WTC11 (cell line): ENCODE data around the gene F2RL2. TPM values are rescaled to one million over a fixed set of nuclear protein-coding genes. Genes with fewer than 3 reads are reported as not detected.

ENCODE experiments used
- ATAC-seq: fragments of 200-7000 bp; cut with Tn5 transposase; 2 replicates; pipeline ENCODE4 v1.10.0; 2021; ENCODE audit warnings: mild to moderate bottlenecking, moderate library complexity
- CTCF ChIA-PET: fragments of 300-600 bp; sonication (Branson Sonifier 250); formaldehyde crosslinking; loops from one replicate; lab custom pipeline; 2021; ENCODE audit warnings: antibody characterized with exemption; lab: Charles Lee
- POLR2A ChIA-PET: fragments of 350-600 bp; sonication (Branson Sonifier 250); formaldehyde crosslinking; loops from one replicate; lab custom pipeline; 2021; ENCODE audit warnings: antibody characterized with exemption; lab: Charles Lee
- DNase-seq: peaks from one replicate; pipeline ENCODE4 v3.0.0; 2021; ENCODE audit warnings: low spot score
- H3K27ac Mint-ChIP-seq: 2 replicates; pipeline ENCODE4 v1.8.0; 2021; ENCODE audit warnings: mixed read lengths
- H3K27me3 Mint-ChIP-seq: 2 replicates; pipeline ENCODE4 v1.8.0; 2021; ENCODE audit warnings: low read depth, mild to moderate bottlenecking, moderate library complexity, mixed read lengths
- H3K36me3 Mint-ChIP-seq: 2 replicates; pipeline ENCODE4 v1.8.0; 2021; ENCODE audit warnings: mixed read lengths
- H3K4me1 Mint-ChIP-seq: 2 replicates; pipeline ENCODE4 v1.8.0; 2022; ENCODE audit warnings: mixed read lengths
- H3K4me3 Mint-ChIP-seq: 2 replicates; pipeline ENCODE4 v1.8.0; 2021; ENCODE audit warnings: mild to moderate bottlenecking, moderate library complexity, mixed read lengths
- H3K9me3 Mint-ChIP-seq: 2 replicates; pipeline ENCODE4 v1.8.0; 2021; ENCODE audit warnings: mixed read lengths
- CREB1 ChIP-seq: sonication (generic); formaldehyde crosslinking; IDR thresholded peaks from 2 replicates; pipeline ENCODE4 v1.8.0; 2023; ENCODE audit warnings: mild to moderate bottlenecking, missing genetic modification reagents
- ELF4 ChIP-seq: sonication (generic); formaldehyde crosslinking; IDR thresholded peaks from 2 replicates; pipeline ENCODE4 v1.8.1; 2022; ENCODE audit warnings: low read depth, mild to moderate bottlenecking, moderate library complexity, missing genetic modification reagents
- ETV6 ChIP-seq: sonication (generic); formaldehyde crosslinking; IDR thresholded peaks from 2 replicates; pipeline ENCODE4 v1.8.1; 2022; ENCODE audit warnings: mild to moderate bottlenecking, missing genetic modification reagents
- GTF2I ChIP-seq: fragments of 250-450 bp; sonication (Bioruptor Pico); conservative IDR thresholded peaks from 2 replicates; pipeline ENCODE4 v1.4.0; 2021; ENCODE audit warnings: mild to moderate bottlenecking
- HMGA2 ChIP-seq: fragments of 250-450 bp; sonication (Bioruptor Pico); IDR thresholded peaks from 2 replicates; pipeline ENCODE4 v1.4.0; 2021; ENCODE audit warnings: mild to moderate bottlenecking, moderate library complexity
- IRF1 ChIP-seq: sonication (generic); formaldehyde crosslinking; IDR thresholded peaks from 2 replicates; pipeline ENCODE4 v1.8.0; 2023; ENCODE audit warnings: missing genetic modification reagents
- JUN ChIP-seq: sonication (generic); formaldehyde crosslinking; IDR thresholded peaks from 2 replicates; pipeline ENCODE4 v1.8.0; 2023; ENCODE audit warnings: mild to moderate bottlenecking, missing genetic modification reagents
- MLX ChIP-seq: sonication (generic); formaldehyde crosslinking; IDR thresholded peaks from 2 replicates; pipeline ENCODE4 v1.8.1; 2023; ENCODE audit warnings: mild to moderate bottlenecking, missing genetic modification reagents, moderate library complexity
- NFATC4 ChIP-seq: fragments of 250-450 bp; sonication (Bioruptor Pico); IDR thresholded peaks from 2 replicates; pipeline ENCODE4 v1.9.0; 2021; ENCODE audit warnings: mild to moderate bottlenecking
- NFE2L1 ChIP-seq: sonication (generic); formaldehyde crosslinking; IDR thresholded peaks from 2 replicates; pipeline ENCODE4 v1.8.1; 2023; ENCODE audit warnings: missing genetic modification reagents
- NR2C2 ChIP-seq: sonication (generic); formaldehyde crosslinking; IDR thresholded peaks from 2 replicates; pipeline ENCODE4 v1.8.0; 2022; ENCODE audit warnings: mild to moderate bottlenecking, missing genetic modification reagents
- PRRX2 ChIP-seq: fragments of 250-450 bp; sonication (Bioruptor Pico); IDR thresholded peaks from 2 replicates; pipeline ENCODE4 v1.8.0; 2021; ENCODE audit warnings: mild to moderate bottlenecking
- RORB ChIP-seq: fragments of 250-450 bp; sonication (Bioruptor Pico); IDR thresholded peaks from 2 replicates; pipeline ENCODE4 v1.9.0; 2021; ENCODE audit warnings: mild to moderate bottlenecking
- SP1 ChIP-seq: sonication (generic); formaldehyde crosslinking; conservative IDR thresholded peaks from 2 replicates; pipeline ENCODE4 v1.8.1; 2022; ENCODE audit warnings: missing genetic modification reagents
- STAT6 ChIP-seq: sonication (generic); formaldehyde crosslinking; conservative IDR thresholded peaks from 2 replicates; pipeline ENCODE4 v1.8.1; 2023; ENCODE audit warnings: mild to moderate bottlenecking, low read depth, missing genetic modification reagents, moderate library complexity
- TEAD4 ChIP-seq: sonication (generic); formaldehyde crosslinking; IDR thresholded peaks from 2 replicates; pipeline ENCODE4 v1.8.0; 2022; ENCODE audit warnings: mild to moderate bottlenecking, missing genetic modification reagents
- ZBTB43 ChIP-seq: sonication (generic); formaldehyde crosslinking; IDR thresholded peaks from 2 replicates; pipeline ENCODE4 v1.8.1; 2023; ENCODE audit warnings: mild to moderate bottlenecking, missing genetic modification reagents
- ZMAT4 ChIP-seq: fragments of 250-450 bp; sonication (Bioruptor Pico); IDR thresholded peaks from 2 replicates; pipeline ENCODE4 v1.9.0; 2021; ENCODE audit warnings: mild to moderate bottlenecking
- ZNF671 ChIP-seq: fragments of 250-450 bp; sonication (Bioruptor Pico); IDR thresholded peaks from 2 replicates; pipeline ENCODE4 v1.8.0; 2021; ENCODE audit warnings: mild to moderate bottlenecking
- total RNA-seq: library from RNA; stranded (reverse); gene quantifications from 3 replicates; pipeline ENCODE4 v1.2.3, GENCODE V29; 2021

The F2RL2 gene
- total RNA-seq, 1 experiment from 2014 or later = not detected

- H3K9me3 Mint-ChIP-seq = no peaks in the 10 kb centered on the region
- H3K27ac Mint-ChIP-seq = no peak overlapping the region
- DNase-seq = no peak
- no peak for ATAC-seq
- CTCF ChIA-PET = no interaction called here
- H3K4me3 Mint-ChIP-seq = no peak overlapping the region
- POLR2A ChIA-PET = no interaction called here
- peaks cover 22% of the 10 kb centered on the region for H3K36me3 Mint-ChIP-seq
- H3K27me3 Mint-ChIP-seq = no peaks in the 10 kb centered on the region
- peaks cover 12% of the 10 kb centered on the region for H3K4me1 Mint-ChIP-seq
- TF ChIP-seq IRF1 (CRISPR knock-in tag) (no peak), MLX (CRISPR knock-in tag) (no peak), NR2C2 (CRISPR knock-in tag) (no peak), NFATC4 (no peak), NFE2L1 (CRISPR knock-in tag) (no peak), JUN (CRISPR knock-in tag) (no peak), HMGA2 (CRISPR knock-in tag) (no peak), SP1 (CRISPR knock-in tag) (no peak), CREB1 (no peak), ZMAT4 (CRISPR knock-in tag) (no peak), PRRX2 (CRISPR knock-in tag) (no peak), ZBTB43 (CRISPR knock-in tag) (no peak), RORB (CRISPR knock-in tag) (no peak)
- TF ChIP-seq, all 79 proteins: peak for 0
Observed at GRCh38 chr5:76595755-76596481, 27.3 kb downstream of the F2RL2 start.

GRCh38 chr5:76594107-76594506, 29.1 kb downstream of the F2RL2 start:
- ATAC-seq (no peak), DNase-seq (no peak)
- H3K4me3 Mint-ChIP-seq = no peak overlapping the region
- H3K4me1 Mint-ChIP-seq = peaks cover 12% of the 10 kb centered on the region
- no peak overlapping the region for H3K27ac Mint-ChIP-seq
- CTCF ChIA-PET = no interaction called here
- H3K27me3 Mint-ChIP-seq = no peaks in the 10 kb centered on the region
- H3K36me3 Mint-ChIP-seq = peaks cover 29% of the 10 kb centered on the region
- no peaks in the 10 kb centered on the region for H3K9me3 Mint-ChIP-seq
- POLR2A ChIA-PET = interaction anchor here (0.6 kb wide), 1 partner anchor 163 kb away, joined by 4 read pairs; no protein-coding TSS in a partner anchor
- TF ChIP-seq ETV6 (CRISPR knock-in tag) (no peak), STAT6 (CRISPR knock-in tag) (no peak), GTF2I (CRISPR knock-in tag) (no peak), IRF1 (CRISPR knock-in tag) (no peak), NR2C2 (CRISPR knock-in tag) (no peak), ZNF671 (CRISPR knock-in tag) (no peak), TEAD4 (CRISPR knock-in tag) (no peak), ELF4 (CRISPR knock-in tag) (no peak)
